Neutrophil (primary cell): ENCODE measurements around the gene PPARA.

Source experiments
- H3K27ac ChIP-seq: fragments of 200-600 bp; sonication (generic); 2 replicates; pipeline ENCODE4 v1.5.1; 2016; ENCODE audit warnings: mild to moderate bottlenecking, moderate library complexity
- H3K27me3 ChIP-seq: fragments of 200-600 bp; sonication (generic); 2 replicates; pipeline ENCODE4 v1.6.0; 2016; ENCODE audit warnings: mild to moderate bottlenecking
- H3K36me3 ChIP-seq: fragments of 200-600 bp; sonication (generic); 2 replicates; pipeline ENCODE4 v1.5.1; 2017
- H3K4me1 ChIP-seq, 2 experiments: fragments of 200-600 bp in 1 of 2; sonication (generic) in 1 of 2; 1 replicate in 1 of 2; 2 replicates in 1 of 2; pipeline versions ENCODE4 v1.5.1 to v1.6.1; 2013 to 2016; ENCODE audit warnings: low read depth in 1 of 2, low read length in 1 of 2, mild to moderate bottlenecking in 1 of 2, moderate library complexity in 1 of 2; ENCODE audit not compliant: control insufficient read depth in 1 of 2, insufficient read depth in 1 of 2
- H3K4me3 ChIP-seq, 2 experiments: fragments of 200-600 bp in 1 of 2; sonication (generic) in 1 of 2; 1 replicate in 1 of 2; 2 replicates in 1 of 2; pipeline ENCODE4 v1.5.1; 2013 to 2016; ENCODE audit warnings: low read depth in 1 of 2, low read length in 1 of 2, mild to moderate bottlenecking in 1 of 2, moderate library complexity in 1 of 2
- H3K9me3 ChIP-seq: fragments of 200-600 bp; sonication (generic); 2 replicates; pipeline ENCODE4 v1.5.1; 2016
- CTCF ChIP-seq: fragments of 200-600 bp; sonication (generic); IDR thresholded peaks from 2 replicates; pipeline ENCODE4 v1.5.1; 2016; ENCODE audit warnings: antibody characterized with exemption

PPARA gene

DNA sequence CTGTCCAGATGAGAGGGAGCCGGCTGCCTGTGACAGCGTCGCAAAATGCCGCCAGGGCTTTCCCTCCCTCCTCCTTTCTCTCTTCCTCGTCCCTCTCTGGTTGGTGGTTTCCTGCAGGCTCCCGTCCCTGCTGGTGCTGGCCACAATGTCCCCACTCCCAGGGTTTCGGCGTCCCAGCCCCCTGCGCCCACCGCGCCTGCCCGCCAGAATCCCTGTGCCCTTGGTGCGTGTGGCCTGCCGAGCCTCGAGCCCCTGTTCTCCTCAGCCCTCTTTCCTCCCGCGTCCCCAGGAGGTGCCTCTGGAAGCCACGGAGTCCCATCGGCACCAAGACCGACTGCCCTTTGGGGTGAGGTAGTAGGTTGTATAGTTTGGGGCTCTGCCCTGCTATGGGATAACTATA lies 37.9 kb upstream of the PPARA start:
- H3K4me1 ChIP-seq = peaks cover 0 to 7% of the 10 kb centered on the region in 2 experiments
- H3K27ac ChIP-seq = no peak overlapping the region
- H3K9me3 ChIP-seq = no peaks in the 10 kb centered on the region

DNA sequence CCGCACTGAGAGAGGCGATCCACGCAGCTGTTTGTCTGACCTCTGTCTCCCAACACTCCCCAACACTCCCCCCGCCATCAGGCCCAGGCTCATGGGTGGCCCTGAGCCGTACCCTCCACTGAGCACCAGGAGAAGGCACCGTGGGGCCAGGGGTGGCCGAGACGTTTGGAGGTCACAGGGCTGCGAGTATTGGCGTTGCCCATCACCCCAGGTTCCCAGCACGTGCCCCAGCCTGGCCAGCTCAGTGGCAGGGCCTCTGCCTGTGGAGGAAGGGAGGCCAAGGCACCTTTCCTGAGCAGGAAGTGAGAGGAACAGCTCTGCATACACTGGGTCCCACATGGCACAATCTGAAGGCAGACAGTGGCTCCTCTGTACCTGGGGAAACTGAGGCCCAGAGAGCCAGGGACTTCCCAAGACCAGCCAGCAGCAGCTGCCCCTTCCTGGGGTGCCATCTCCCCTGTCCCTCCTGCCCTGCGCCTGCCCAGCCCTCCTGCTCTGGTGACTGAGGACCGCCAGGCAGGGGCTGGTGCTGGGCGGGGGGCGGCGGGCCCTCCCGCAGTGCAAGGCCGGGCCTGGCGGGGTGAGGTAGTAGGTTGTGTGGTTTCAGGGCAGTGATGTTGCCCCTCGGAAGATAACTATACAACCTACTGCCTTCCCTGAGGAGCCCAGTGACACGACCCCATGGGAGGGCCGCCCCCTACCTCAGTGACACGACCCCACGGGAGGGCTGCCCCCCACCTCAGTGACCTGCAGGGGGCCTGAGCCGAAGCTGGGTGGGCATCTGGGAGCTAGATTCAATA lies 37.0 kb upstream of the PPARA start:
- H3K27ac ChIP-seq = no peak overlapping the region
- H3K4me3 ChIP-seq = no peak overlapping the region
- no peaks in the 10 kb centered on the region for H3K9me3 ChIP-seq
- peaks cover 61% of the 10 kb centered on the region for H3K36me3 ChIP-seq
- peaks cover 0 to 7% of the 10 kb centered on the region in 2 experiments for H3K4me1 ChIP-seq
- TF ChIP-seq CTCF = no peak
- H3K27me3 ChIP-seq = no peaks in the 10 kb centered on the region

More for the DNA sequence above, 37.9 kb upstream of the PPARA start:
- Histone ChIP-seq H3K36me3 (peaks cover 70% of the 10 kb centered on the region), H3K27me3 (no peaks in the 10 kb centered on the region), H3K4me3 (no peak overlapping the region)
- no peak for TF ChIP-seq CTCF

DNA sequence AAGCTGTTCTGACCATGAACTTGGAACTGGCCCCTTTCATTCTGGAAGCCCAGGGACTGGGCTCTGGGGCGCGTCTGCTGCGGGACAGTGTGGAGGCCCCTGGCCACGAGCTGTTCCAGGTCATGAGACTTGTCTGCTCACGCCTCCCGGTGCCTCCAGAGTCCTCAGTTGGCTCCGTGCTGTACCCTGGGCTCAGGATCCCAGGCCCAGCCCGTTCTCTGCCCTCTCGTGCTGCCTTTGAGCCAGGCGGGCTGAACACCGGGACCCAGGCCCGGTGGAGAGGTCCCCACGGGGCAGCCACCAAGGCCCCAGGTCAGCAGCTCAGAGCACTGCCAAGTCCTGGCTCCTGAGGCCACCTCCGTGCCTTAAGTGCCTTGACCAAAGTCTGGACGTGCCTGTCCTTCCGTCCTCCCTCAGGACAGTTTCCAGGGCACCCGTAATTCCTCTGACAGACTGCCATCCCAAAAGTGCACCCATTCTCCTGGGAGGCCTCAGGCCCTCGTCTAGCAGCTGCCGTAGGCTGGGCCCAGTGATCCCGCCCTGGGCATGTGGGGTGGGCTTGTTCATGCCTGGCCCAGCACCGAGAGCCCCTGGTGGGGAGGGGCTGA lies 36.3 kb upstream of the PPARA start:
- H3K4me1 ChIP-seq = peaks cover 0 to 7% of the 10 kb centered on the region in 2 experiments
- peak overlapping the region; percentile 25 for H3K27ac ChIP-seq
- peaks cover 54% of the 10 kb centered on the region for H3K36me3 ChIP-seq
- no peaks in the 10 kb centered on the region for H3K9me3 ChIP-seq
- H3K4me3 ChIP-seq = no peak overlapping the region
- no peaks in the 10 kb centered on the region for H3K27me3 ChIP-seq
- no peak for TF ChIP-seq CTCF

DNA sequence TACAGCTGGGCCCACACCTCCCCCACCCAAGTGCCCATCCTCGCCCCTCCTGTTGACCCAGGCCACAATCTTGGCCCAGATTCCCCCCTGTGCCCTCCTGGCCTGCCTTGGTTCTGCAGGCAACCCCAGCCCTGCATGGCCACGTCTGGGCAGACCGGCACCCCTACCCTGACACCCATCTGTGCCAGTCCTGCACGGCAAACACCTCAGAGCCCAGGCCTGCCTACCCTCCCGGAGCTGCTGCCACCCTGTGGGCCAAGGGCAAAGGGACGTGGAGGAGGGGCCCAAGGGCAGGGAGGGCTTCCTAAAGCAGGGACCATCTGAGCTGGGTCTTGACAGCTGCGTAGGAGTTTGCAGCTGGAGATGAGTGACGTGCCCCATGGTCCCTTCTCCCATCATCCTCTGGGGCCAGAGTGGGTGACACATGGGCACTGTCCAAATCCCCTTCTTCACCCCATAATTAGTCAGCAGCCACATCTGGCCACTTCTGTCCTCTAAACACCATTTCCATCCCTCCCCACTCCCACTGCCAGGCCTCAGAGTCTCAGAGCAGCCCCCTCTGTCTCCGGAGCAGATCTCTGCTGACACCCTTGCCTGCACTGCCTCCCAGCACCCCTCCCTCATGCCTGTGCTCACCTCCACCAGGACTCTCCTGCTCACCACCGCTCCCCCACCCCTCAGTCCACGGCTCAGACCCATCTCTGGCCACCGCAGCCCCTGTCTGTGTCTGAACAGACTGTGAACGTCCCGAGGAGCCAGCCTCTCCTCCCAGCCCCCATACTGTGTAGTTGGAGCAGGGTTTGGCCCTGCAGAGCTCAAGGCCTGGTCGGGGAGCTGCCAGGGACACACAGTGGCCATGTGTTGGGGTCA lies 35.6 kb upstream of the PPARA start:
- Histone ChIP-seq H3K4me1 (peaks cover 0 to 7% of the 10 kb centered on the region in 2 experiments), H3K27ac (no peak overlapping the region), H3K4me3 (no peak overlapping the region), H3K36me3 (peaks cover 46% of the 10 kb centered on the region), H3K9me3 (no peaks in the 10 kb centered on the region), H3K27me3 (no peaks in the 10 kb centered on the region)
- no peak for TF ChIP-seq CTCF

DNA sequence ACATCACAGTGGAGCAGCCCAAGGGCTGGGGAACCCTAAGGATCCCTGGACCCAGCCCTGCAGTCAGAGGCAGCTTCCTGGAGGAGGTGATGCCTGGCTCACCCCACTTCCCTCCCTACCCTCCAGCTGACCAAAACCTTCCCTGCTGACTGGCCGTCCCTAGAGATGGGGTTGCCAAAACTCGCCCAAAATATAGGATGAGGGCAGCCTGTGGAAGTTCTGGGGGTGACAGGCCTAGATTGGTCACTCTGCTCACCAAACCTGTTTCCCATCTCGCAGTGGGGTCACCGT lies 35.0 kb upstream of the PPARA start:
- H3K36me3 ChIP-seq = peaks cover 40% of the 10 kb centered on the region
- no peak overlapping the region for H3K4me3 ChIP-seq
- no peak for TF ChIP-seq CTCF
- H3K27ac ChIP-seq = no peak overlapping the region
- no peaks in the 10 kb centered on the region for H3K9me3 ChIP-seq
- no peaks in the 10 kb centered on the region for H3K27me3 ChIP-seq
- H3K4me1 ChIP-seq = peaks cover 0 to 7% of the 10 kb centered on the region in 2 experiments
